CD4-positive, alpha-beta T cell treated with Interleukin-6 at 100 ng/mL for 8 hours (primary cell): ENCODE measurements around the gene PML.

Source experiments
- DNase-seq: peaks from one replicate; pipeline ENCODE4 v3.0.0-alpha.2; 2020; ENCODE audit warnings: mixed read lengths, low spot score

PML gene

GRCh38 chr15:73994413-73994883 is at the start of gene PML:
TSS of gene PML (plus strand) at chr15:73994716. CDS start at chr15:73994813, 97 bp downstream.
- DNase-seq = peak; percentile 94

GRCh38 chr15:73945130-73945508 is 49.4 kb upstream of the PML start:
- DNase-seq = no peak

- DNase-seq = no peak
Observed at GRCh38 chr15:73946046-73946721, 48.3 kb upstream of the PML start.

- no peak for DNase-seq
Observed at GRCh38 chr15:73946795-73947370, 47.6 kb upstream of the PML start.

GRCh38 chr15:73947651-73948050 is 46.9 kb upstream of the PML start:
- DNase-seq = no peak

GRCh38 chr15:73948396-73948795 is 46.1 kb upstream of the PML start:
- DNase-seq = no peak

GRCh38 chr15:73948982-73949381 is 45.5 kb upstream of the PML start:
- DNase-seq = no peak

GRCh38 chr15:73949496-73949895 is 45.0 kb upstream of the PML start:
- no peak for DNase-seq

- DNase-seq = no peak
Observed at GRCh38 chr15:73950479-73950830, 44.1 kb upstream of the PML start.

- peak; percentile 70 for DNase-seq
Observed at GRCh38 chr15:73950831-73951561, 43.5 kb upstream of the PML start.

GRCh38 chr15:73951601-73952000 is 42.9 kb upstream of the PML start:
- DNase-seq = no peak

- no peak for DNase-seq
Observed at GRCh38 chr15:73952171-73952912, 42.2 kb upstream of the PML start.

GRCh38 chr15:73952913-73953750 is 41.4 kb upstream of the PML start:
- no peak for DNase-seq

- DNase-seq = no peak
Observed at GRCh38 chr15:73954188-73955145, 40.0 kb upstream of the PML start.

GRCh38 chr15:73955326-73955725 is 39.2 kb upstream of the PML start:
- DNase-seq = no peak

- DNase-seq = no peak
Observed at GRCh38 chr15:73955861-73956742, 38.4 kb upstream of the PML start.

GRCh38 chr15:73956743-73957135 is 37.8 kb upstream of the PML start:
- DNase-seq = no peak

GRCh38 chr15:73957276-73957675 is 37.2 kb upstream of the PML start:
- DNase-seq = no peak

- DNase-seq = no peak
Observed at GRCh38 chr15:73957785-73958184, 36.7 kb upstream of the PML start.
